Spleen (tissue), 13 donors: Measurements from ENCODE around the gene CITED1. TPM values are rescaled to one million over a fixed set of nuclear protein-coding genes. Genes with fewer than 3 reads are reported as not detected.

Source experiments
- DNase-seq: peaks from one replicate; pipeline ENCODE4 v3.0.0-alpha.2; 2020
- H3K27ac ChIP-seq, 8 donors: fragments of 200-600 bp; sonication (generic) in 7 of 8; 1 replicate in 4 of 8; 2 replicates in 4 of 8; pipeline versions ENCODE4 v1.5.0 to v1.8.0; 2016 to 2021; ENCODE audit warnings: inconsistent platforms in 4 of 8, mild to moderate bottlenecking in 4 of 8, moderate library complexity in 1 of 8
- H3K27me3 ChIP-seq, 7 donors: fragments of 200-600 bp; sonication (generic) in 6 of 7; replicated peaks in 1 of 7; 1 replicate in 4 of 7; 2 replicates in 3 of 7; pipeline versions ENCODE4 v1.5.0 to v1.8.0; 2016 to 2021; ENCODE audit warnings: inconsistent platforms in 3 of 7, mild to moderate bottlenecking in 1 of 7
- H3K36me3 ChIP-seq, 6 donors: fragments of 200-600 bp; sonication (generic) in 5 of 6; 1 replicate in 4 of 6; 2 replicates in 2 of 6; pipeline versions ENCODE4 v1.5.0 to v1.8.0; 2016 to 2021; ENCODE audit warnings: inconsistent platforms in 2 of 6
- H3K4me1 ChIP-seq, 6 donors: fragments of 200-600 bp; sonication (generic) in 5 of 6; 1 replicate in 3 of 6; 2 replicates in 3 of 6; pipeline versions ENCODE4 v1.5.0 to v1.8.0; 2016 to 2021; ENCODE audit warnings: inconsistent platforms in 3 of 6
- H3K4me3 ChIP-seq, 8 donors: fragments of 200-600 bp; sonication (generic) in 7 of 8; 1 replicate in 4 of 8; 2 replicates in 4 of 8; pipeline versions ENCODE4 v1.5.0 to v1.8.0; 2016 to 2021; ENCODE audit warnings: inconsistent platforms in 4 of 8, mild to moderate bottlenecking in 4 of 8, moderate library complexity in 2 of 8
- H3K9me3 ChIP-seq, 8 donors: fragments of 200-600 bp; sonication (generic) in 7 of 8; 1 replicate in 4 of 8; 2 replicates in 4 of 8; pipeline versions ENCODE4 v1.5.0 to v1.8.0; 2016 to 2021; ENCODE audit warnings: inconsistent platforms in 4 of 8
- CTCF ChIP-seq, 11 experiments: fragments of 200-600 bp in 7 of 11; fragments of 450-650 bp in 4 of 11; sonication (generic) in 4 of 11; IDR thresholded peaks in 8 of 11; conservative IDR thresholded peaks in 3 of 11; 1 replicate in 7 of 11; 2 replicates in 4 of 11; pipeline versions ENCODE4 v1.4.0 to v1.8.0; 2016 to 2021; ENCODE audit warnings: antibody characterized with exemption in 11 of 11, inconsistent platforms in 4 of 11, mild to moderate bottlenecking in 1 of 11
- POLR2A ChIP-seq, 3 donors: fragments of 450-650 bp; IDR thresholded peaks; one replicate each; pipeline ENCODE4 v1.5.1; 2017; ENCODE audit warnings: antibody characterized with exemption in 3 of 3, mild to moderate bottlenecking in 1 of 3
- POLR2AphosphoS5 ChIP-seq, 3 donors: sonication (generic); formaldehyde crosslinking; IDR thresholded peaks; one replicate each; pipeline ENCODE4 v1.5.1; 2017; ENCODE audit warnings: antibody characterized with exemption in 3 of 3
- WGBS, 5 donors: extraction: QIAGEN DNeasy Blood & Tissue Kit in 3 of 5; methylation state at CpG; one replicate each; pipeline versions ENCODE4 v1.1.5 to v1.1.7; 2013 to 2018; 5-methylcytosine and 5-hydroxymethylcytosine counted together
- intact Hi-C: fragments of 100-400 bp; cut with DNase I; formaldehyde crosslinking; loops from one replicate; pipeline ENCODE4 v1.15.0; 2023; ENCODE audit warnings: low total_unique reads
- long read RNA-seq, 2 donors: transcript quantifications; one replicate each; lab custom pipeline, GENCODE V29; 2026
- polyA plus RNA-seq, 3 donors: library from polyadenylated mRNA; stranded (reverse); fragments of 200-250 nt; gene quantifications; one replicate each; pipeline ENCODE4 v1.2.1, GENCODE V29; 2013
- total RNA-seq, 7 donors: library from RNA; depleted of rRNA in 3 of 7; stranded (reverse); fragments of >200 nt in 3 of 7; fragmentation: NEBNext Ultra II Directional in 4 of 7; extraction: Animal tissue kit (Norgen Biotek cat#: 25700) in 4 of 7; gene quantifications; one replicate each; pipeline versions ENCODE4 v1.1.0 to v1.2.1, GENCODE V29; 2016 to 2021
- donor health status: healthy with polysubstance abuse.
- donor health status: DM: no; HTN: no; CAD: no; lungs with moderate emphysema.
- donor health status: DM: no; HTN: no; CAD: no.
- donor health status: Bipolar disorder and iron deficiency.
- donor health status: healthy.
- donor health status: DM: no; HTN: no; CAD: no.
- donor health status: DM: yes; HTN: yes; CAD: no.

The CITED1 gene
- total RNA-seq (under 1 TPM in 2 of 7 donors, not detected in 5; 0.49 to 0.73 TPM), polyA plus RNA-seq (under 1 TPM; 0.33 to 0.37 (median 0.35) TPM)
- long read RNA-seq, donor 1 = 0 reads
- long read RNA-seq, donor 2 = 0 reads

GRCh38 chrX:72305286-72306084, at the start of gene CITED1:
Gene CITED1, minus strand, starts transcription at chrX:72305914. Its CDS starts 3,045 bp downstream, at chrX:72302869.
- Histone ChIP-seq H3K4me1 (peaks cover 10 to 50% (median 38%) of the 10 kb centered on the region in 6 donors), H3K27ac (no peak within 1 kb of the TSS), H3K4me3 (peak within 1 kb of the TSS; percentile 27 to 72 (median 47)), H3K36me3 (no peaks in the 10 kb centered on the region), H3K27me3 (peaks cover 10 to 98% (median 73%) of the 10 kb centered on the region in 7 donors), H3K9me3 (no peaks in the 10 kb centered on the region)
- no peak for TF ChIP-seq CTCF (IDR thresholded peaks at IDR 0.05 in 8 of 11, conservative IDR thresholded peaks at IDR 0.05 in 3 of 11)
- no peak for TF ChIP-seq POLR2AphosphoS5 (IDR thresholded peaks at IDR 0.05)
- no peak for TF ChIP-seq POLR2A (IDR thresholded peaks at IDR 0.05)
- WGBS, 5 donors = 1 to 13% (median 1%) methylated on average over 27 to 68 of the region's 68 CpGs
- intact Hi-C loops = no loop called here
- no peak for DNase-seq

GRCh38 chrX:72352786-72353185, 47.1 kb upstream of the CITED1 start:
- no peak overlapping the region for H3K4me3 ChIP-seq
- H3K27me3 ChIP-seq = no peaks in the 10 kb centered on the region
- DNase-seq = no peak
- no peak for TF ChIP-seq CTCF (IDR thresholded peaks at IDR 0.05 in 8 of 11, conservative IDR thresholded peaks at IDR 0.05 in 3 of 11)
- no peak for TF ChIP-seq POLR2AphosphoS5 (IDR thresholded peaks at IDR 0.05)
- no peak for TF ChIP-seq POLR2A (IDR thresholded peaks at IDR 0.05)
- no peak overlapping the region for H3K27ac ChIP-seq
- intact Hi-C loops = no loop called here
- peaks cover 0 to 38% (median 4%) of the 10 kb centered on the region in 6 donors for H3K36me3 ChIP-seq
- no peaks in the 10 kb centered on the region for H3K9me3 ChIP-seq
- no peaks in the 10 kb centered on the region for H3K4me1 ChIP-seq
- WGBS, 5 donors = 72 to 100% (median 89%) methylated on average over 3 of the region's 3 CpGs

GRCh38 chrX:72351606-72352334, 46.1 kb upstream of the CITED1 start:
- TF ChIP-seq POLR2A (IDR thresholded peaks at IDR 0.05) = no peak
- no peak for TF ChIP-seq POLR2AphosphoS5 (IDR thresholded peaks at IDR 0.05)
- TF ChIP-seq CTCF (IDR thresholded peaks at IDR 0.05 in 8 of 11, conservative IDR thresholded peaks at IDR 0.05 in 3 of 11) = no peak
- no peaks in the 10 kb centered on the region for H3K4me1 ChIP-seq
- H3K27me3 ChIP-seq = no peaks in the 10 kb centered on the region
- DNase-seq = no peak
- H3K9me3 ChIP-seq = no peaks in the 10 kb centered on the region
- 74 to 94% (median 91%) methylated on average over 8 of the region's 8 CpGs for WGBS, 5 donors
- H3K4me3 ChIP-seq = no peak overlapping the region
- H3K27ac ChIP-seq = no peak overlapping the region
- intact Hi-C loops = no loop called here
- H3K36me3 ChIP-seq = peaks cover 0 to 47% (median 4%) of the 10 kb centered on the region in 6 donors

- TF ChIP-seq POLR2A (IDR thresholded peaks at IDR 0.05) = no peak
- TF ChIP-seq POLR2AphosphoS5 (IDR thresholded peaks at IDR 0.05) = no peak
- TF ChIP-seq CTCF (IDR thresholded peaks at IDR 0.05 in 8 of 11, conservative IDR thresholded peaks at IDR 0.05 in 3 of 11) = no peak
- intact Hi-C loops = no loop called here
- no peak overlapping the region for H3K27ac ChIP-seq
- no peaks in the 10 kb centered on the region for H3K4me1 ChIP-seq
- WGBS, 5 donors = 62 to 88% (median 75%) methylated on average over 2 to 3 of the region's 3 CpGs
- peaks cover 0 to 47% (median 4%) of the 10 kb centered on the region in 6 donors for H3K36me3 ChIP-seq
- no peaks in the 10 kb centered on the region for H3K9me3 ChIP-seq
- no peaks in the 10 kb centered on the region for H3K27me3 ChIP-seq
- no peak for DNase-seq
- H3K4me3 ChIP-seq = no peak overlapping the region
Measured at GRCh38 chrX:72349190-72349589, 43.5 kb upstream of the CITED1 start.
